Umbilical cord (tissue), 2 donors: Measurements from ENCODE around the gene PEF1. TPM values are rescaled to one million over a fixed set of nuclear protein-coding genes. Genes with fewer than 3 reads are reported as not detected.
"Not testable (repeated sequence)": the region's sequence is repeated elsewhere in the genome, so short reads cannot be mapped to it uniquely, and the experiment has no call there.

Experiments used
- DNase-seq: peaks from one replicate; pipeline ENCODE4 v3.0.0-alpha.2; 2015; ENCODE audit warnings: low spot score
- total RNA-seq: library from RNA; depleted of rRNA; stranded (reverse); fragments of >200 nt; gene quantifications from one replicate; pipeline ENCODE4 v1.2.3, GENCODE V29; 2014; ENCODE audit warnings: low replicate concordance; ENCODE audit not compliant: insufficient read depth

PEF1 gene
- total RNA-seq, 1 donor from 2014 or later: 57.3 TPM

DNA sequence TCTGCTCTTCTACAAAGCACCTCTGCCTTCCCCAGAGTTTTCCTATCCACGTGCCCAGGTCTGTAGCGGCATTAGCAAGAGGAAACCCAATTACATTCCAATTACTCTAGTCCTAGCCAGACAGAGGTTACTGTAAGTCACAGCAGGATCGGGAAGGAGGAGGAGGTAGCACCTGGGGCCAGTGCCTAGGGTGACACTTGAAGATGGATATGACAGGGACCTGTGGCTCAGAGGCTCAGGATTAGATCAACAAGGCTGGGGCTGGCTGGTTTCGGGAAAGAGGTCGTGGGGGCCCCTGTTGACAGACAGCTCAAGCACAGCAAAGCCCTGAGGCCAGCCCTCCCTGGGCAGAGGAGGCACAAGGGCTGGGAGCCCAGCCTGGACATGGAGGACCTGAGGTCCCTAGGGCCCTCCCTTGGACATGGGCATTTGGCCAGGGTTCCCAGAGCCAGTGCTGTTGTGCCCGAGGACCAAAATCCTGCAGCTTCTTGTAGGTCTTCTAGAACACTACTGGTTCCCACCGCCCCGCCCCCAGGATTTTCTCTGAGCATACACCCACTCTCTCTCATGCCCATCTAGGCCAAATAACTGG, 30.2 kb downstream of the PEF1 start:
- no peak for DNase-seq

GRCh38 chr1:31609514-31610118, 35.1 kb downstream of the PEF1 start:
- DNase-seq: no peak

- DNase-seq: no peak
Measured at GRCh38 chr1:31607360-31607759, 37.3 kb downstream of the PEF1 start.

DNA sequence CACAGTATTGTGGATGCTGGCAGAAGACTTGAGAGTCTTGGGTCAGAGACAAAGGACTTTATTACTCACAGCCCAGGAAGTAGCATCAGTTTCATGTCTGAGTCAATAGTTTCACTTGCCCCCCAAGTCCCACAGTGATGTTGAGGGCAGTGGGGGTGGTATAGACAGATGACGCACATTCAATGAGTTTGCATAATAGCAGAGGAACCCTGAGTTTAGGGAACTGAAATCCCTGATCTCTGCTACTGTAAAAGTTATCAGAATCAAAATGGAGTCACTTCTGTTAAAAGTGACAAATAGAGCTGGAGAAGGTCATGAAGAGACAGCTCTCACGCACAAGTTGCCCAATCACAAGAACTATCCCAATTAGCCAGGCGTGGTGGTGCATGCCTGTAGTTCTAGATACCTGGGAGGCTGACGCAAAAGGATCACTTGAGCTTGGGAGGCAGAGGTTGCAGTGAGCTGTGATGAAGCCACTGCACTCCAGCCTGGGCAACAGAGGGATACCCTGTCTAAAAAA, 38.7 kb downstream of the PEF1 start:
- DNase-seq: no peak

DNA sequence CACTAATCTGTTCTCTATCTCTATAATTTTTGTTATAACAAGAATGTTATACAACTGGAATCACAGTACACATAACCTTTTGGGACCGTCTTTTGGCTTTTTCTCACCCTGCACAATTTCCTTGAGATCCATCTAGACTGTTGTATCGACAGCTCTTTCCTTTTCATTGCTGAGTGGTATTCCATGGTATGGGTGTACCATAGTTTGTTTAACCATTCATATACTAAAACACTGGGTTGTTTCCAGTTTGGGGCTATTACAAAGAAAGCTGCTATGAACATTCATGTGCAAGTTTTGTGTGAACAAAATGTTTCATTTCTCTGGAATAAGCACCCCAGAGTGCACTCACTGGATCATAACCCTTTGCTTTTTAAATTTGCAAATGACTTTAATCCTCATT, 42.6 kb downstream of the PEF1 start:
- DNase-seq: no peak

DNA sequence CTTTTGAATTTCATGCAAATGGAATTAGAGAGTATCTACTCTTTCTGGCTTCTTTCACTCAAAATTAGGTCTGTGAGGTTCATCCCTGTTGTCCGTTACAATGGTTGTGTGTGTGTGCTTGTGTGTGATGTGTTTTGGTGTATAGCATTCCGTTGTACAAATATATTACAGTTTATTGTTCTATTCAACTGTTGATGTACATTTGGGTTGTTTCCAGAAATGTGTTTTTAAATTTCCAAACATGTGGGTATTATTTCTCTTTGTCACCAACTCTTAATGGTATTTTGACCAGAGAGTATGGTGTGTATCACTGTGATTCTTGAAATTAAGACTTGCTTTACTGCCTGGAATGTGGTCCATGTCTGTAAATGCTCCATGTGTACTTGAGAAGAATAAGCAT, 44.0 kb downstream of the PEF1 start:
- DNase-seq: no peak

DNA sequence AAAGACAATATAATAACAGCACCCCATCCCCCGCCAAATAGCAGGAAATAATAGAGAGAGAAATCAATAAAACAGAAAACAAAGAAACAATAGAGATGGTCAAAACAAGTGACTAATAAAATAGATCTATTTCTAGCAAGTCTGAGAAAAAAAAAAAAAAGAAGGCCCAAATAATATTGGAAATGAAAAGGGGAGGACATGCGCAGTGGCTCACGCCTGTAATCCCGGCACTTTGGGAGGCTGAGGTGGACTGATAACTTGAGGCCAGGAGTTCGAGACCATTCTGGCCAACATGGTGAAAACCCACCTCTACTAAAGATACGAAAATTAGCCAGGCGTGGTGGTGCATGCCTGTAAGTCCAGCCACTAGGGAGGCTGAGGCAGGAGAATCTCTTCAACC, 45.7 kb downstream of the PEF1 start:
- no peak for DNase-seq

GRCh38 chr1:31596737-31597097, 48.0 kb downstream of the PEF1 start:
- DNase-seq: no peak

DNA sequence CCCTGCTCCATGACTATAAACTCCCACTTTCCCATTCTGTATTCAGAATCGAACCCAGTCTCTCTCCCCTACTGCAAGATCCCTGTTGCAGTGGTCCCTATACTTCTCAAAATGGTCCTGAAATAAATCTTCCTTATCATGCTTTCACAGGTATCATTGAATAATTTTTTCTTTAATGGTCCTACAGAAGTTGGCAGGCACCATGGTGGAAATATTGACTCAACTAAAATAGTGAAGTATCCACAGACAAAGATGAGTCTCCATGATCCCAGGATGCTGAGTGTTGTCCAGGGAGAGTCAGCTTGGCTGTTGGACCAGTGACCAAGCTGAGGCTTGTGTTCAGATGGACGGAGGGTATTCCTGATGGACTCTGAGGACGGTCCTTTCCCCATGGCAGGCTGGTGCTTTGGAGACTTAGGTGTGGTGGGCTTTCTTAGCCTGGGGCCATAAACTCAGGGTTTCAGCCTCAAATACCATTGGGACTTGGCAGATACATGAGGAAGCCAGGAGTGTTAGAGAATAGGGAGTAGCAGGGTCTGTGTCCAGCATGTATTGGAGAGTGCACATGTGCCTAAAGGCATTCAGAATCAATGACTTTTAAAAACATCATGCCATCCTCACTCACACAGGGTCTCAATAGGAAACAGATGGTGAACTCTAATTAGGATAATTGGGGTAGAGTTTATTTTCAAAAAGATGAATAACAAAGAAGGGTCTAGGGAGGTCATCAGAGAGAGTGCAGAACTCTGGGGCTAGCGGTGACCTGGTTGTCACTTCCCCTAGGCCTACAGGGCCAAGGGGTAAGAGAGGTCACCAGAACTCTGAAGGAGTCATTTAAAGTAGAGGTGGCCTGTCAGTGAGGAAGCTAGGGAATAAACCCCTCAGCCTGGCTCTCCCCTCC, 48.6 kb downstream of the PEF1 start:
- no peak for DNase-seq

DNA sequence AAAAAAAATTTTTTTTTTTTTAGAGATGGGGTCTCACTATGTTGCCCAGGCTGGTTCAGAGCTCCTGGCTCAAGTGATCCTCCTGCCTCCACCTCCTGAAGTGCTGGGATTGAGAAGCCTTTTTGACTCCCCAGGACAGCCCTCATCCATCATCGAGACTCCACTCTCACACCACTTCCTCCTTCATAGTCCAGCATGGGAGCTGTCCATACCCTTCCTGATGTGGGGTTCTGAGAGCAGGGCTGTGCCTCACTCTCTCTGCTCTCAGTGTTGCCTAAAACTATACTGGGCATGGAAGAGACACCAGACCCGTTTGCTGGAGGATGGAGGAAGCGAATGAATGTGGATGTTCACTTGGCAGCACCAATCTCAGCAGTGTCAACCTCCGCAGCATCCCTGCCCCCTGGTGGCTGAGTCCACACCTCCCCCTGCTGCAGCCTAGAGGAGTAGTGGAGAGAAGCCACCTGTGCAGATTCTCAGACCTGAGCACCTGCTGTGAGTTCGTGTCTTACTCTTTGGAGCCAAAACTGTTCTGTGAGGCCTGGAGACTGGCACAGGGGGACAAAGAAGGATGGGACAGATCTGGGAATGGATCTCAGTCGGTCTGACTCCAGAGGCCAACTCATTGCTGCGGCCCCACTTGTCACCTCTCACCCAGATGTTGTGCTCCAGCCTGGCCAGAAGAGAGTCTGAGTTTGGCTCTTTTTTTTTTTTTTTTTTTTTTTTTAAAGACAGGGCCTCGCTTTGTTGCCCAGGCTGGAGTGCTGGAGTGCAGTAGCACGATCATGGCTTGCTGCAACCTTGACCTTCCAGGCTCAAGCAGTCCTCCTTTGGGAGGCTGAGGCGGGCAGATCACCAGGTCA, 50.7 kb downstream of the PEF1 start:
- DNase-seq: peak; percentile 78

DNA sequence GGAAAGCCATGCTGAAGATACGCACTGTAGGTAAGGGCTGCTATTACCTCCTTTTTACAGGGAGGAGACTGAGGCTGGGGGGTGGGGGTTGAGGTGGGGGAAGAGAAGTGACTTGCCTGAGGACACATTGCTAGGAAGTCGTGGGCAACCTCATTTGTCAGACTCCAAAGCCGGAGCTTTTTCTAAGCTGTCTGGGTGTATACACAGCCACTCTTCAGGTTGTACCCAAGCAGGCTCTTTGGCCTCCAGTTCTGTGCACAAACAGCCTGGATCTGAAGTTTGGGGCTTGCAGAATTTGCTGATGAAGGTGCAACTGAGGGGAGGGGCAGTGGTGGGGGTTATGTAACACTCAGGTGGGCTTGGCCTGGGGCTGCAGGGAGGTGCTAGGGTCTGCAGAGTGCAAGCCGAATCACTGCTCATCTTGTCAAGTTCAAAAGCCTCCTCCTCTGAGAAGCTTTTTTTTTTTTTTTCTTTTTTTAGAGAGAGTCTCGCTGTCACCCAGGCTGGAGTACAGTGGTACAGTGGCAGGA, 51.5 kb downstream of the PEF1 start:
- no peak for DNase-seq

DNA sequence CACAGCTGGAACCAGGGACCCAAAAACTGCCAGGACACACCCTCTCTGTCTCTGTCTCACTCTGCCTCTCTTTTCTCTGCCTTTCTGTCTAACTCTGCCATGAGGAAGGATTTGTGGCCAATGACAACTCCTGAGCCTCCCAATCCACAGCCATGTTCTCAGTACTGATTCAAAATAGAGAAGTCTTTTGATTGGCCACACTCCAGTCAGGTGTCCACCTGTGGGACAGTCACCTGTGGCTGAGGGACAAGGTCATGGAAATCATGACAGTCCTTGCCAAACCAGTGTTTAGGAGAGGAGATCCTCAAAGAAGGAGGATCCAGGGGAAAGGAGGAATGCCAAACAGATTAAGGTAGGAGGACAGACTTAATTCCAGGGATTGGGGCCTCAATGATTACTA, 52.5 kb downstream of the PEF1 start:
- no peak for DNase-seq

DNA sequence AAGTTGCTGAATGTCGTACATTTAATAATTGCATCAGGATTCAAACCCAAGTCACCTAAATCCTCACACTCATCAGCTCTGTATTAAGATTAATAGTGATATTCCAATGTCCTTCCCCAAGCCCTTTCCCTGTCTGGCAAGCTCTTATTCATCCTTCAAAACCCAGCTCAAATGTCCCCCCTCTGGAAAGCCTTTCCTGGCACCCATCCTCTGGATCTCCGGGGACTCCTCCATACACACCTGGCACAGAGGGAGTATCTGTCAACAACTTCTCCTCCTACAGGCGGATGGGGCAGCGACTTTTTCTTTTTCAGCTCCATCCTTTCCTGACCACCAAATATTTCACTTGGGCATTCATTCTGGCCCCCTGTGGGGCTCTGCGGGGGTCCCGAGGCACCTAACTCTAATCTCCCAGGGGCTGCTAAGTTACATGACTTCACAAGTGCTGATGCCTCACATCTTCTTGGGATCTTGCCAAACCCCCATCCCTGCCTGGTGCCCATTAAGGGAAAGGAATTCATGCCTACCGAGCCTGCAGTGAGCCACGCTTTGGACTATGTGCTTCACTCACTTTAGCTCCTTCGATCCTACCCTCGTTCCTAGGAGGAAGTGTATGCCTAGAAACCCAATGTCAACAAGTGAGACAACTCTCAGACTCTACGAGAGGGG, 53.1 kb downstream of the PEF1 start:
- DNase-seq: no peak

DNA sequence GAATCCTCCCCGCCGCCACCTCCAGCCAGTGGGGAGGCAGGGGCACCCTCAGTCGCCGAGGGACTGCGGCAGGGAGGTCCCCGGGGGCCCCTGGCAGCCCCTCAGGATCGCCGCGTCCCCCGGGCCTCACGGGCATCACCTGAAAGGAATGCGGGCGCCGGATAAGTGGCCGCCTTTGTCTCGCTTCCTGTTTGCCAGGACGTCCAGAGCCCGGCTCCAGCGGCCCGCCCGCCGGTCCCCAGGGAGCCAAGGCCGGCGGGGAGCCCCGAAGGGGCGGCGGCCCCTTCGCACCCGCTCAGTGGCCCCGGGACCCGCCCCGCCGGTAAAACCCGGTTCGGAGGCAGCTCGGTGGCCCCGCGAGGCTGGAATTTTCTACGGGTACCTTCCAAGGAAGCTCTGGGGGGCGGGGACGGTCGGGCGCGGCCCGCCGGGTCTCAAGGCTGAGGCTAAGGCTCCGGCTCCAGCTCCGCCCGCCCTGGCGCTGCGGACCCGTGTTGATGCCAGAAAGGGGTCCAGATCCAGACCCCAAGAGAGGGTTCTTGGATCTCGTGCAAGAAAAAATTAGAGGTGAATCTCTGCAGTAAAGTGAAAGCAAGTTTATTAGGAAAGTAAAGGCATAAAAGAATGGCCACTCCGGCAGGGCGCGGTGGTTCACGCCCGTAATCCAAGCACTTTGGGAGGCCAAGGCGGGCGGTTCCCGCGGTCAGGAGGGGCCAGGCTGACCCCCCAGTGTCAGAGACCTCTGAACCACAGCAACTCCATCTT, 55.7 kb downstream of the PEF1 start:
- peak; percentile 58 for DNase-seq

DNA sequence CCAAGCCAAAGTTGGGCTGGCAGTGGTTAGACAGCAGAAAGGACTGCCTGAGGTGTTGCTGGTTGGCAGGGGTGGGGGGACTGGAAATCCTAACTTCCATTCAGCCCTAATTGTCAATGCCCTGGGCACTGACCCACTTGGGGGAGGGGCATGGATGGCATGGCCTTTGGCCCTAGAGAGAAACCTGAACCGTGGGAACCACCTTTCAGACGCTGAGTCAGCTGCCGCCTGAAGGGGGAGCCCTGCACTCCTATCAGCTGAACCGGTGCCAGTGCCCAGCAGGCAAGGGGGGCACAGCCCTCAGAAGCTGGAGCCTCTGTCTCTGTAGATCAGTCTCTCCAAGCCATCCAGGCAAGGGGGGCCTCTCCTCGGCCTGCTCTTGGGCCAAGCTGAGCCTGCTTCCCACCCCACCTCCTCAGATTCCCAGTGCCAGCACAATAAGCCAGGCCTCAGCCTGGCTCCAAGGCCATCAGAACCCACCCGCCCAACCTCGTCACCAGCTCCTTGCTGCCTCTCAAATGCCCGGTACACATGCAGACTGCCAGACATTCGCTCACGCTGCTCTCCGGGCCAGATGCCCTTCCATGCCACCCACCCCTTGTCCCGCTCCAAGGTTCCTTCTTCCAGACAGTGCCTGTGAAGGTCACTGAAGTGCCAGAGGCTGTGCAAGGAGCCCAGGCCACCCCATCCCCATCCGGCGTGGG, 56.8 kb downstream of the PEF1 start:
- DNase-seq: peak; percentile 70

- not testable (repeated sequence) for DNase-seq
Measured at GRCh38 chr1:31587328-31587699, 57.4 kb downstream of the PEF1 start.

- no peak for DNase-seq
Measured at GRCh38 chr1:31586376-31587327, 58.0 kb downstream of the PEF1 start.

DNA sequence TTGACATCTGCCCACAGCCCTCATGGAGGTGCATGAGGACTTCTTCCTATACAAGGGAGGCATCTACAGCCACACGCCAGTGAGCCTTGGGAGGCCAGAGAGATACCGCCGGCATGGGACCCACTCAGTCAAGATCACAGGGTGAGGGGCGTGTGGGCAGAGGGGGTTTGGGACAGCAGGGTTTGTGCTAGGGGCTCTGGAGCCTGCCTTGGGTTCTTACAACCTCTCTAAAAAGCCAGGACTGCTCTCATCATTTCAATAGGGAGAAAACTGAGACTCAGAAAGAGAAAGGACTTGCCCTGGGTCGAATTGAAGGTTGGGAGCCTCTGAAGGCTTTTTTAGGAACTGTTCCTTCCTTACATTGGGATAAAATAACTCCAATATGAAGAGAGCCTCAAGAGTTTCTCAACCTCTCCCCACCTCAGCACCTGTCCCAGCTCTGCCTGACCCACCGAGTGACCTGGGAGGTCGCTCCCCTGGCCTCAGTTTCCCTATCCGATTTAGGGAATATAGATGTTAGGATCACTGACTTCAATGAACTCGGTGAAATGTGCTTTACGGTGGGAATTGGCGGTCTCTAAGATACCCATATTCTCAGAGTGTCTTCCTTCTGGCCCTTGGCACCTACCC, 58.8 kb downstream of the PEF1 start:
- DNase-seq: peak; percentile 1
